ENCODE measurements around the gene BAIAP2. TPM values are rescaled to one million over a fixed set of nuclear protein-coding genes. Genes with fewer than 3 reads are reported as not detected.

BAIAP2 gene
- total and polyA plus RNA-seq, 10 of the 15 experiments (the other 5 are each of a cell fraction or from before 2014, with no cell fraction given), result 0.15 to 1.2 (median 0.46) TPM; not detected in 2

- TF ChIP-seq E2F8 (IDR thresholded peaks at IDR 0.05; ENCODE audit: low read depth, partially characterized antibody) (no peak), MYB (IDR thresholded peaks at IDR 0.05; ENCODE audit: borderline replicate concordance, low read depth, low read length) (no peak), SUPT20H (IDR thresholded peaks at IDR 0.05; ENCODE audit: borderline replicate concordance, control insufficient read depth, low read depth, low read length) (no peak), ETV6 (conservative IDR thresholded peaks at IDR 0.05 in 1 of 2, IDR thresholded peaks at IDR 0.05 in 1 of 2; ENCODE audit: borderline replicate concordance in 1 of 2, low read depth in 1 of 2) (no peak), ASH2L (IDR thresholded peaks at IDR 0.05; ENCODE audit: borderline replicate concordance, low read depth) (no peak), SPI1 (IDR thresholded peaks at IDR 0.05; ENCODE audit: borderline replicate concordance, insufficient read depth, low read depth, low read length) (no peak), NFXL1 (IDR thresholded peaks at IDR 0.05; ENCODE audit: borderline replicate concordance) (no peak), TBL1XR1 (IDR thresholded peaks at IDR 0.05; ENCODE audit: low read depth, low read length) (no peak), SREBF2 (IDR thresholded peaks at IDR 0.05; ENCODE audit: low read length) (no peak), CEBPZ (IDR thresholded peaks at IDR 0.05; ENCODE audit: low read depth, low read length) (no peak), SMAD1 (IDR thresholded peaks at IDR 0.05; ENCODE audit: low read depth, partially characterized antibody) (no peak)
- TF ChIP-seq, protein P1, sequence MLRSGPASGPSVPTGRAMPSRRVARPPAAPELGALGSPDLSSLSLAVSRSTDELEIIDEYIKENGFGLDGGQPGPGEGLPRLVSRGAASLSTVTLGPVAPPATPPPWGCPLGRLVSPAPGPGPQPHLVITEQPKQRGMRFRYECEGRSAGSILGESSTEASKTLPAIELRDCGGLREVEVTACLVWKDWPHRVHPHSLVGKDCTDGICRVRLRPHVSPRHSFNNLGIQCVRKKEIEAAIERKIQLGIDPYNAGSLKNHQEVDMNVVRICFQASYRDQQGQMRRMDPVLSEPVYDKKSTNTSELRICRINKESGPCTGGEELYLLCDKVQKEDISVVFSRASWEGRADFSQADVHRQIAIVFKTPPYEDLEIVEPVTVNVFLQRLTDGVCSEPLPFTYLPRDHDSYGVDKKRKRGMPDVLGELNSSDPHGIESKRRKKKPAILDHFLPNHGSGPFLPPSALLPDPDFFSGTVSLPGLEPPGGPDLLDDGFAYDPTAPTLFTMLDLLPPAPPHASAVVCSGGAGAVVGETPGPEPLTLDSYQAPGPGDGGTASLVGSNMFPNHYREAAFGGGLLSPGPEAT (IDR thresholded peaks at IDR 0.05; ENCODE audit: low read depth), result no peak
Observed at GRCh38 chr17:81057777-81058176, 22.8 kb downstream of the BAIAP2 start (continued).
